WTC11 (cell line): ENCODE data around the gene TCERG1. TPM values are rescaled to one million over a fixed set of nuclear protein-coding genes. Genes with fewer than 3 reads are reported as not detected.

Experiments used
- ATAC-seq: fragments of 200-7000 bp; cut with Tn5 transposase; 2 replicates; pipeline ENCODE4 v1.10.0; 2021; ENCODE audit warnings: mild to moderate bottlenecking, moderate library complexity
- CTCF ChIA-PET: fragments of 300-600 bp; sonication (Branson Sonifier 250); formaldehyde crosslinking; loops from one replicate; lab custom pipeline; 2021; ENCODE audit warnings: antibody characterized with exemption; lab: Charles Lee
- POLR2A ChIA-PET: fragments of 350-600 bp; sonication (Branson Sonifier 250); formaldehyde crosslinking; loops from one replicate; lab custom pipeline; 2021; ENCODE audit warnings: antibody characterized with exemption; lab: Charles Lee
- DNase-seq: peaks from one replicate; pipeline ENCODE4 v3.0.0; 2021; ENCODE audit warnings: low spot score
- H3K27ac Mint-ChIP-seq: 2 replicates; pipeline ENCODE4 v1.8.0; 2021; ENCODE audit warnings: mixed read lengths
- H3K27me3 Mint-ChIP-seq: 2 replicates; pipeline ENCODE4 v1.8.0; 2021; ENCODE audit warnings: low read depth, mild to moderate bottlenecking, moderate library complexity, mixed read lengths
- H3K36me3 Mint-ChIP-seq: 2 replicates; pipeline ENCODE4 v1.8.0; 2021; ENCODE audit warnings: mixed read lengths
- H3K4me1 Mint-ChIP-seq: 2 replicates; pipeline ENCODE4 v1.8.0; 2022; ENCODE audit warnings: mixed read lengths
- H3K4me3 Mint-ChIP-seq: 2 replicates; pipeline ENCODE4 v1.8.0; 2021; ENCODE audit warnings: mild to moderate bottlenecking, moderate library complexity, mixed read lengths
- H3K9me3 Mint-ChIP-seq: 2 replicates; pipeline ENCODE4 v1.8.0; 2021; ENCODE audit warnings: mixed read lengths
- E2F4 ChIP-seq: sonication (generic); formaldehyde crosslinking; IDR thresholded peaks from 2 replicates; pipeline ENCODE4 v1.8.1; 2022; ENCODE audit warnings: low read depth, mild to moderate bottlenecking, moderate library complexity, missing genetic modification reagents, borderline replicate concordance
- GRHL2 ChIP-seq: fragments of 250-450 bp; sonication (Bioruptor Pico); IDR thresholded peaks from 2 replicates; pipeline ENCODE4 v1.8.0; 2022; ENCODE audit warnings: mild to moderate bottlenecking, moderate library complexity; ENCODE audit not compliant: insufficient replicate concordance, severe bottlenecking
- TCF7 ChIP-seq: sonication (generic); formaldehyde crosslinking; IDR thresholded peaks from 2 replicates; pipeline ENCODE4 v1.8.0; 2022; ENCODE audit warnings: mild to moderate bottlenecking, low read depth, missing genetic modification reagents, moderate library complexity
- USF1 ChIP-seq: sonication (generic); formaldehyde crosslinking; IDR thresholded peaks from 2 replicates; pipeline ENCODE4 v1.8.0; 2022; ENCODE audit warnings: mild to moderate bottlenecking, missing genetic modification reagents
- ZNF219 ChIP-seq: sonication (generic); formaldehyde crosslinking; IDR thresholded peaks from 2 replicates; pipeline ENCODE4 v1.8.0; 2023; ENCODE audit warnings: missing genetic modification reagents, mild to moderate bottlenecking, borderline replicate concordance
- ZNF423 ChIP-seq: fragments of 250-450 bp; sonication (Bioruptor Pico); IDR thresholded peaks from 2 replicates; pipeline ENCODE4 v2.1.2; 2022; ENCODE audit warnings: mild to moderate bottlenecking, moderate library complexity
- ZNF532 ChIP-seq: fragments of 250-450 bp; sonication (Bioruptor Pico); IDR thresholded peaks from 2 replicates; pipeline ENCODE4 v1.9.0; 2021; ENCODE audit warnings: mild to moderate bottlenecking, borderline replicate concordance
- ZNF671 ChIP-seq: fragments of 250-450 bp; sonication (Bioruptor Pico); IDR thresholded peaks from 2 replicates; pipeline ENCODE4 v1.8.0; 2021; ENCODE audit warnings: mild to moderate bottlenecking
- ZSCAN18 ChIP-seq: fragments of 250-450 bp; sonication (Bioruptor Pico); IDR thresholded peaks from 2 replicates; pipeline ENCODE4 v2.1.2; 2022; ENCODE audit warnings: mild to moderate bottlenecking, moderate library complexity
- total RNA-seq: library from RNA; stranded (reverse); gene quantifications from 3 replicates; pipeline ENCODE4 v1.2.3, GENCODE V29; 2021
- TF ChIP-seq, protein P1 (sequence below): sonication (generic); formaldehyde crosslinking; IDR thresholded peaks from 2 replicates; pipeline ENCODE4 v1.8.0; 2023; ENCODE audit warnings: missing genetic modification reagents, mild to moderate bottlenecking, borderline replicate concordance
- TF ChIP-seq, protein P2 (sequence below): sonication (generic); formaldehyde crosslinking; IDR thresholded peaks from 2 replicates; pipeline ENCODE4 v1.8.1; 2023; ENCODE audit warnings: mild to moderate bottlenecking, missing genetic modification reagents, moderate library complexity
- TF ChIP-seq, protein P3 (sequence below): fragments of 250-450 bp; sonication (Bioruptor Pico); IDR thresholded peaks from 2 replicates; pipeline ENCODE4 v1.9.0; 2021; ENCODE audit warnings: moderate library complexity, mild to moderate bottlenecking, inconsistent platforms, borderline replicate concordance

Gene TCERG1
- total RNA-seq, 1 experiment from 2014 or later = 117 TPM

- no peak for TF ChIP-seq ZNF423 (CRISPR knock-in tag)
- TF ChIP-seq E2F4 = no peak
- TF ChIP-seq ZNF219 (CRISPR knock-in tag) = no peak
- TF ChIP-seq ZSCAN18 (CRISPR knock-in tag) = no peak
- TF ChIP-seq ZNF532 = no peak
- no peak for TF ChIP-seq ZNF671 (CRISPR knock-in tag)
- no peak for TF ChIP-seq TCF7 (CRISPR knock-in tag)
- TF ChIP-seq, protein P1, sequence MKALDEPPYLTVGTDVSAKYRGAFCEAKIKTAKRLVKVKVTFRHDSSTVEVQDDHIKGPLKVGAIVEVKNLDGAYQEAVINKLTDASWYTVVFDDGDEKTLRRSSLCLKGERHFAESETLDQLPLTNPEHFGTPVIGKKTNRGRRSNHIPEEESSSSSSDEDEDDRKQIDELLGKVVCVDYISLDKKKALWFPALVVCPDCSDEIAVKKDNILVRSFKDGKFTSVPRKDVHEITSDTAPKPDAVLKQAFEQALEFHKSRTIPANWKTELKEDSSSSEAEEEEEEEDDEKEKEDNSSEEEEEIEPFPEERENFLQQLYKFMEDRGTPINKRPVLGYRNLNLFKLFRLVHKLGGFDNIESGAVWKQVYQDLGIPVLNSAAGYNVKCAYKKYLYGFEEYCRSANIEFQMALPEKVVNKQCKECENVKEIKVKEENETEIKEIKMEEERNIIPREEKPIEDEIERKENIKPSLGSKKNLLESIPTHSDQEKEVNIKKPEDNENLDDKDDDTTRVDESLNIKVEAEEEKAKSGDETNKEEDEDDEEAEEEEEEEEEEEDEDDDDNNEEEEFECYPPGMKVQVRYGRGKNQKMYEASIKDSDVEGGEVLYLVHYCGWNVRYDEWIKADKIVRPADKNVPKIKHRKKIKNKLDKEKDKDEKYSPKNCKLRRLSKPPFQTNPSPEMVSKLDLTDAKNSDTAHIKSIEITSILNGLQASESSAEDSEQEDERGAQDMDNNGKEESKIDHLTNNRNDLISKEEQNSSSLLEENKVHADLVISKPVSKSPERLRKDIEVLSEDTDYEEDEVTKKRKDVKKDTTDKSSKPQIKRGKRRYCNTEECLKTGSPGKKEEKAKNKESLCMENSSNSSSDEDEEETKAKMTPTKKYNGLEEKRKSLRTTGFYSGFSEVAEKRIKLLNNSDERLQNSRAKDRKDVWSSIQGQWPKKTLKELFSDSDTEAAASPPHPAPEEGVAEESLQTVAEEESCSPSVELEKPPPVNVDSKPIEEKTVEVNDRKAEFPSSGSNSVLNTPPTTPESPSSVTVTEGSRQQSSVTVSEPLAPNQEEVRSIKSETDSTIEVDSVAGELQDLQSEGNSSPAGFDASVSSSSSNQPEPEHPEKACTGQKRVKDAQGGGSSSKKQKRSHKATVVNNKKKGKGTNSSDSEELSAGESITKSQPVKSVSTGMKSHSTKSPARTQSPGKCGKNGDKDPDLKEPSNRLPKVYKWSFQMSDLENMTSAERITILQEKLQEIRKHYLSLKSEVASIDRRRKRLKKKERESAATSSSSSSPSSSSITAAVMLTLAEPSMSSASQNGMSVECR (CRISPR knock-in tag) = no peak
- TF ChIP-seq USF1 (CRISPR knock-in tag) = no peak
- TF ChIP-seq, protein P2, sequence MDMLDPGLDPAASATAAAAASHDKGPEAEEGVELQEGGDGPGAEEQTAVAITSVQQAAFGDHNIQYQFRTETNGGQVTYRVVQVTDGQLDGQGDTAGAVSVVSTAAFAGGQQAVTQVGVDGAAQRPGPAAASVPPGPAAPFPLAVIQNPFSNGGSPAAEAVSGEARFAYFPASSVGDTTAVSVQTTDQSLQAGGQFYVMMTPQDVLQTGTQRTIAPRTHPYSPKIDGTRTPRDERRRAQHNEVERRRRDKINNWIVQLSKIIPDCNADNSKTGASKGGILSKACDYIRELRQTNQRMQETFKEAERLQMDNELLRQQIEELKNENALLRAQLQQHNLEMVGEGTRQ (CRISPR knock-in tag) = no peak
- TF ChIP-seq GRHL2 (CRISPR knock-in tag) = no peak
- TF ChIP-seq, protein P3, sequence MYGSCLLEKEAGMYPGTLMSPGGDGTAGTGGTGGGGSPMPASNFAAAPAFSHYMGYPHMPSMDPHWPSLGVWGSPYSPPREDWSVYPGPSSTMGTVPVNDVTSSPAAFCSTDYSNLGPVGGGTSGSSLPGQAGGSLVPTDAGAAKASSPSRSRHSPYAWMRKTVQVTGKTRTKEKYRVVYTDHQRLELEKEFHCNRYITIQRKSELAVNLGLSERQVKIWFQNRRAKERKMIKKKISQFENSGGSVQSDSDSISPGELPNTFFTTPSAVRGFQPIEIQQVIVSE (CRISPR knock-in tag) = no peak
- no peak for DNase-seq
- Mint-ChIP-seq H3K9me3 (no peaks in the 10 kb centered on the region), H3K4me1 (peaks cover 35% of the 10 kb centered on the region), H3K4me3 (no peak overlapping the region), H3K27ac (no peak overlapping the region), H3K27me3 (no peaks in the 10 kb centered on the region), H3K36me3 (peaks cover 12% of the 10 kb centered on the region)
- ChIA-PET POLR2A (no interaction called here), CTCF (interaction anchor here (0.6 kb wide), 1 partner anchor 171 kb away, joined by 3 read pairs; no protein-coding TSS in a partner anchor)
- no peak for ATAC-seq
These were observed 2.9 kb downstream of the TCERG1 start for GRCh38 chr5:146450002-146450401.
